GM19238 (cell line): ENCODE results near the gene ABHD12.

Source experiments
- DNase-seq: peaks from one replicate; pipeline ENCODE4 v3.0.0; 2011; ENCODE audit warnings: low spot score; ENCODE audit not compliant: insufficient read length

ABHD12 gene

GRCh38 chr20:25308671-25309394 is 81.8 kb downstream of the ABHD12 start:
- no peak for DNase-seq

- DNase-seq: no peak
Observed at GRCh38 chr20:25308083-25308491, 82.5 kb downstream of the ABHD12 start.

- no peak for DNase-seq
Observed at GRCh38 chr20:25306991-25307903, 83.4 kb downstream of the ABHD12 start.

DNA sequence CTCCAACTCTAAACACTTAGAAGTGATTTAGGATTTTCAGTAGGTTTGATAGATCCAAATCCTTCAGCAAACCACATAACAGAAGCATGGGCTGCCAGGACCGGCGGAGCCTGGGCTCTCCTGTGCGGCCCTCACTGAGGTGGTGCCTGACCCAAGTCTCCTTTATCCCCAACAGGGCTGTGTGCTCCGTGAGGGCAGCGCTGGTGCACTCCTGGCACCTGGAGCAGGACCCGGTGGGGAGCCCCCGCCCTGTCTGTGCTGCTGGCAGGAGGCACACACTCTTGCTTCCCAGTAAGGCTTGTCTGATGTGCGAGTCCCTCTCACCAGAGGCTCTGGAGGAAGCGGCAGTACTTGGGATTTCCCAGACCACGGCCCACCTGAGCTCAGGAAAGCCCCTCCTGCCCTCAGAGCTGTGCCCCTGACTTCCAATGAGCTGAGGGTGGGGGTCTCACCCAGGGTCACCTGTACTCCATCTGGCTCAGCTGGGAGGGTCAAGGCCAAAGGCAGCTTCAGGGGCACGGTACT is 86.5 kb downstream of the ABHD12 start:
- no peak for DNase-seq

GRCh38 chr20:25303292-25304024 is 87.2 kb downstream of the ABHD12 start:
- DNase-seq: no peak

DNA sequence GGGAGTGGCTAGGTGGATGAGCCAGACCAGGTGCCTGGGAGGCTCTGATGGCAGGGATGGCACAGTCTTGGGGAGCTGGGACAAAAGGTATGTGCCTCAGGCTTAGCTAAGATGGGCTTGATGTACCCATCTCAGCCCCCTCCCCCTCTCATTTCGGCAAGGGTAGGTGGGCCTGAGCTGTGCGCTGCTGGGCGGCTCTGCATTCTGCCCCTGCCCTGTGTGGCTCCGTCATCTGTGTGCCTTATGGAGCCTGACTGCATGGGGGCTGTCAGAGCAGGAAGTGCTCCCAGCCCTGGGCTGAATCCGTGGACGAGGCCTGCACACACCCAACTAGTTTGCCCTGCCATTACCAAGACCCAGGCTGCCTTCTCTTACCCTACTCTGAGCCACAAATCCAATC is 88.0 kb downstream of the ABHD12 start:
- no peak for DNase-seq

DNA sequence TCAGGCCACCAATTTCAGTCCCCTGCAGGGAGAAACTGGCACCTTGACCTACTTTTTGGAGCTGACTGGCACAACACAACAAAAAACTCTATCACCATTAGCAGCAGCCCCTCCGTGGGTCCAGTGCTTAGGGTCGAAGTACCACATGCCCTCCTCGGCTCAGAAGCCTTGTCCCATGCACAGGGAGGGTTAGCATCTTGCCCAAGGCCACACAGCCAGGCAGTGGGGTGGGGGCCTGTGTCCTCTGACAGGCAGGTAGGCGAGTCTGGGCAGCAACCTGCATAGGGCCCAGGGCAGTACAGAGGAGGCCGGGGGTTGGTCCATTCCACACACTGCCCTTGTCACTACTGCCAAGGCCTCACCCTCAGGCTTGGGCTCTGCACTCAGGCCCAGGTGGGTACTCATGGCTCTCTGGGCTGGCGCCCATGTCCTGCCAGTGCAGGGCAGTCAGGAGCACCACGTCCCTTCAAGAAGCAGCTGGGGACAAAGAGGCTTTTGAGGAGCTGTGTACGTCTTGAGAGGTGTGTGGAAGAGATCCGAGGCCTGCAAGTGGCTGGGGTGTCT is 89.2 kb downstream of the ABHD12 start:
- DNase-seq: no peak

- no peak for DNase-seq
Observed at GRCh38 chr20:25300496-25301170, 90.0 kb downstream of the ABHD12 start.

DNA sequence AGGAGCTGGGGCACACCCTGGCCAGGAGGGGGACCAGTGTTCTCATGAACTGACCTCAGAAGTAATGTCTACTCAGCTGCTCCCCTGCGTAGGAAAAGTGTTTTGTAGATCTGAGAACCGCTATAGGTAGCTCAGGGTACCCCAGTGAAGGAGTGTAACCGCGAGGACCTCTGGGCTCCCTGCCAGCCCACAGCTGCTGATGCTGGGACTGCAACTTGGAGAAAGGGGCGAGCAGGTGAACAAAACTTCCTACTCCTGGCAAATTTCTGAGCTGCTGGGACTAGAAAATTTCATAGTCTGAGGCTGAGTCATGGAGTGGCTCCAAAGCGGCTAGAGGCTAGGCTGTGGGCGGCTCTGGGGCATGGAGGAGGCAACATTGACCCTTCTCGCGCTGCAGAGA is 90.8 kb downstream of the ABHD12 start:
- DNase-seq: no peak

- peak; percentile 71 for DNase-seq
Observed at GRCh38 chr20:25297141-25297905, 93.3 kb downstream of the ABHD12 start.

GRCh38 chr20:25296094-25297093 is 94.2 kb downstream of the ABHD12 start:
- DNase-seq: peak; percentile 55

DNA sequence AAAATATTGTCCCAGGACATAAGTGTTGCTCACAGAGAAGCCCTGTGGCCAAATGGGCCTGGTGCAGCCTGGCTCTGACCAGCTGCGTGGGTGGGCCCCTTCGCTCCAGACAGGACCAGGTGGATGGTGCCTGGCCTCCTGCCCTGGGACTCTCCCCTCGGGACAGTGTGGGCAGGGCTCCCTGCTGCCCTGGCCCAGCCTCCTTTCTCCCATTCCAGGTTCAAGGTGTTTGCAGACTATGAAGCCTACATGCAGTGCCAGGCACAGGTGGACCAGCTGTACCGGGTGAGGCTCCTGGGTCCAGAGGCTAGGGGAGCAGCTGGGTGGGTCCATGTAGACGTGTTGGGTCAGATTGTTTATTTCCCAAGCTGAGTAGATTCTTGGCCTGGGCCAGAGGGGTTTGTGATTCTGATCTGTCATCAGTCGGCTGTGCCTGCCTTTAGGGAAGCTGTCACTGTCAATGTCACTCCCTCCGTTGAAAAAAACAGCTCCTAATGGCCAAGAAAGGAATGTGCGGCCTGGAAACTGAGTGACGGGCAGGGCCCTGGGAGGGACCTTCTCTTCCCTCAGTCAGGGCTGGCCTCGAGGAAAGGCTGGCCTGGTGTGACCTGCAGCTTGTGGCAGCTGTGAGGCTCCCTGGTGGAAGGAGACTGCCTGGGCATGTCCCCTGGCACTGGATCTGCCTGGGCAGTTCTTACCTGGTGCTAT is 95.1 kb downstream of the ABHD12 start:
- DNase-seq: no peak

GRCh38 chr20:25294459-25295385 is 95.9 kb downstream of the ABHD12 start:
- DNase-seq: peak; percentile 68

- no peak for DNase-seq
Observed at GRCh38 chr20:25293910-25294458, 96.7 kb downstream of the ABHD12 start.

DNA sequence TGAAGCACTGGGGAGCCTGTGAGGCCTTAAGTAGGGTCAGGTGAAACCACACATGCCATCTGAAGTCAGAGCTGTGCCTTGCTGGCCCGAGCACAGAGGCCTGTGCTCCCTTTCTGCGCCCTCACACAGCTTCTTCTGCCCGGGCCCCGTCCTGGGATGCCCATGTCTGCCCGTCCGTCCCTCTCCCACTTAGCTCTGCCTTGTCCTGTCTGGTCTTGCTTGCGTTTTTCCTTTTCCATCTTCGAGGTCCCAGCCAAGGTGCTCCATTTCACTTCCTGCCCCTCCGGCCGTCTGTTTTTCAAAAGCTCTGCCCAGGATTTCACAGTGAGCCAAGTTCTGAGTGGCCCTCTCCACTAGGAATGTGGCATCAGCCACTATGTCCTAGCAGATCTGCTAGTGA is 97.1 kb downstream of the ABHD12 start:
- DNase-seq: no peak

DNA sequence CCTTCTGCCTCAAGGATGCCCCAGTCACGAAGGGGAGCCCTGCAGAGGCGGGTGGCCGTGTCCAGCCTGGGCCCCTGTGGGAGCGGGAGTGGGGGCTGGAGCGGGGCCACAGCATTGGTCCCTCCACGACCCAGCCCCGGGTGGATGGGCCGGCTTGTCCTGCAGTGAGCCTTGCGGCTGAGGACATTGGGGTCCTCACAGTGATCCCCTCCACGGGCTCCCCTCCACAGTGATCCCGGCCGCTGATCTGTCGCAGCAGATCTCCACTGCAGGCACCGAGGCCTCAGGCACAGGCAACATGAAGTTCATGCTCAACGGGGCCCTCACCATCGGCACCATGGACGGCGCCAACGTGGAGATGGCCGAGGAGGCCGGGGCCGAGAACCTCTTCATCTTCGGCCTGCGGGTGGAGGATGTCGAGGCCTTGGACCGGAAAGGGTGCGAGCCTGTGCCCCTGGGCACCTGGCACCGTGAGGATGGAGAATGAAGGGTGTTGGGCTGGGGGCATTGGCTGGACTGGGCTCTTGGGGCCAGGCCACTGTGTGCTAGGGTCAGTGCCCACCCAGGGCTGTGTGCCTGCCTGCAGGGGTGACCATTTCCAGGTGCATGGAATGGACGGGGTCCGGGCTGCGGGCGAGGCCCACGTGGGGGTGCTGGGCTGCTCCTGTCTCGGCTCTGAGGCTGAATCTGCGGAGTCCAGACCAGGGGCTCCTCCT is 98.3 kb downstream of the ABHD12 start:
- no peak for DNase-seq
